Colonic mucosa (tissue), 4 donors: Measurements from ENCODE around the gene AP1S3. TPM values are rescaled to one million over a fixed set of nuclear protein-coding genes. Genes with fewer than 3 reads are reported as not detected.

Experiments
- DNase-seq: peaks from one replicate; pipeline ENCODE4 v3.0.0-alpha.2; 2020
- H3K27ac ChIP-seq: fragments of 200-600 bp; one replicate; pipeline ENCODE4 v1.8.0; 2021
- H3K27me3 ChIP-seq: fragments of 200-600 bp; one replicate; pipeline ENCODE4 v1.8.0; 2021
- H3K36me3 ChIP-seq: fragments of 200-600 bp; one replicate; pipeline ENCODE4 v1.8.0; 2021
- H3K4me1 ChIP-seq: fragments of 200-600 bp; one replicate; pipeline ENCODE4 v1.8.0; 2021; ENCODE audit warnings: mild to moderate bottlenecking
- H3K4me3 ChIP-seq: fragments of 200-600 bp; one replicate; pipeline ENCODE4 v1.8.0; 2021
- H3K9ac ChIP-seq, 2 donors: one replicate each; pipeline ENCODE4 v1.7.0; 2013; ENCODE audit warnings: control low read depth in 2 of 2, low read depth in 2 of 2, low read length in 2 of 2
- H3K9me3 ChIP-seq: fragments of 200-600 bp; one replicate; pipeline ENCODE4 v1.8.0; 2021
- intact Hi-C: fragments of 100-400 bp; cut with DNase I; formaldehyde crosslinking; loops from one replicate; pipeline ENCODE4 v1.14.1; 2022
- total RNA-seq, 2 donors: library from RNA; stranded (reverse); fragmentation: NEBNext Ultra II Directional in 1 of 2; extraction: Animal tissue kit (Norgen Biotek cat#: 25700) in 1 of 2; gene quantifications; one replicate each; pipeline ENCODE4 v1.2.1, GENCODE V29; 2021
- TF ChIP-seq, protein P1 (sequence below): fragments of 200-600 bp; IDR thresholded peaks from one replicate; pipeline ENCODE4 v1.8.0; 2022; ENCODE audit warnings: antibody characterized with exemption, mild to moderate bottlenecking
- donor health status: healthy.
- donor health status: DM: no; HTN: no; CAD: no.
- donor health status: DM: no; HTN: no; CAD: no.

The AP1S3 gene
- total RNA-seq, 2 donors from 2014 or later = 8.8 to 12.0 TPM

DNA sequence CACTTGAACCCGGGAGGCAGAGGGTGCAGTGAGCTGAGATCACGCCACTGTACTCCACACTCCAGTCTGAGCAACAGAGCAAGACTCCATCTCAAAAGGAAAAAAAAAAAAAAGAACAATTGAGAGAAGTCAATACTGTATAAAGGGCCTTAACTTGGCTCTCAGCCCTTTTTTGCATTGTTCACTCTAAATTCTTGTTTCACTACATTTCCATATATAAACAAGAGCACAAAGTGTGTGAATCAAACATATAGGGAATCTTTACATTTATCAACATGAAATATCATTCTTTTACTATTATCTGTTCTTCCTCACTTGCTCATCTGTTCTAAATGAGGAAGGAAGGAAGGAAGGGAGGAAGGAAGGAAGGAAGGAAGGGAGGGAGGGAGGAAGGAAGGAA lies 90.8 kb downstream of the AP1S3 start:
- Histone ChIP-seq H3K4me1 (no peaks in the 10 kb centered on the region), H3K9me3 (no peaks in the 10 kb centered on the region), H3K9ac (no peak overlapping the region), H3K27ac (no peak overlapping the region), H3K36me3 (no peaks in the 10 kb centered on the region), H3K4me3 (no peak overlapping the region), H3K27me3 (no peaks in the 10 kb centered on the region)
- no peak for DNase-seq
- intact Hi-C loops = no loop called here
- TF ChIP-seq, protein P1, sequence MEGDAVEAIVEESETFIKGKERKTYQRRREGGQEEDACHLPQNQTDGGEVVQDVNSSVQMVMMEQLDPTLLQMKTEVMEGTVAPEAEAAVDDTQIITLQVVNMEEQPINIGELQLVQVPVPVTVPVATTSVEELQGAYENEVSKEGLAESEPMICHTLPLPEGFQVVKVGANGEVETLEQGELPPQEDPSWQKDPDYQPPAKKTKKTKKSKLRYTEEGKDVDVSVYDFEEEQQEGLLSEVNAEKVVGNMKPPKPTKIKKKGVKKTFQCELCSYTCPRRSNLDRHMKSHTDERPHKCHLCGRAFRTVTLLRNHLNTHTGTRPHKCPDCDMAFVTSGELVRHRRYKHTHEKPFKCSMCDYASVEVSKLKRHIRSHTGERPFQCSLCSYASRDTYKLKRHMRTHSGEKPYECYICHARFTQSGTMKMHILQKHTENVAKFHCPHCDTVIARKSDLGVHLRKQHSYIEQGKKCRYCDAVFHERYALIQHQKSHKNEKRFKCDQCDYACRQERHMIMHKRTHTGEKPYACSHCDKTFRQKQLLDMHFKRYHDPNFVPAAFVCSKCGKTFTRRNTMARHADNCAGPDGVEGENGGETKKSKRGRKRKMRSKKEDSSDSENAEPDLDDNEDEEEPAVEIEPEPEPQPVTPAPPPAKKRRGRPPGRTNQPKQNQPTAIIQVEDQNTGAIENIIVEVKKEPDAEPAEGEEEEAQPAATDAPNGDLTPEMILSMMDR = no peak

DNA sequence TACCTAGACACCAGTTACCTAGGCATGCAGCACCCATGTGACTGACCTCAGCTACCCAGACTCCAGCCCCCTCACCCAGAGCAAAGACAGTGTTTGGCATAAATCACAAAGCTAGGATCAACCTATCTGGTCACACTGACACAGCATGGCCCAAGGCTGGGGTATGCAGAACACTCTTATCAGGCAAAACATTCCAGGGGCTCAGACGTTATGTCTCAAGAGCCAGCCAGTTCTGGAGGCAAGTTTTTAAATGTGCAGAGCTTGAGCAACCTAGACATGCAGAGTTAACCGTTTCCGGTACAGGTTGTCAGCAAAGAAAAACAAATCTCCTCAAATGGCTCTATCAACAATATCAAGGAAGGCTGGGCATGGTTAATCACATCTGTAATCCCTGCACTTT lies 92.8 kb downstream of the AP1S3 start:
- no peaks in the 10 kb centered on the region for H3K9me3 ChIP-seq
- H3K36me3 ChIP-seq = no peaks in the 10 kb centered on the region
- no peak overlapping the region for H3K9ac ChIP-seq
- intact Hi-C loops = no loop called here
- DNase-seq = no peak
- no peak overlapping the region for H3K4me3 ChIP-seq
- TF ChIP-seq, protein P1 = no peak
- H3K27ac ChIP-seq = no peak overlapping the region
- no peaks in the 10 kb centered on the region for H3K4me1 ChIP-seq
- no peaks in the 10 kb centered on the region for H3K27me3 ChIP-seq

DNA sequence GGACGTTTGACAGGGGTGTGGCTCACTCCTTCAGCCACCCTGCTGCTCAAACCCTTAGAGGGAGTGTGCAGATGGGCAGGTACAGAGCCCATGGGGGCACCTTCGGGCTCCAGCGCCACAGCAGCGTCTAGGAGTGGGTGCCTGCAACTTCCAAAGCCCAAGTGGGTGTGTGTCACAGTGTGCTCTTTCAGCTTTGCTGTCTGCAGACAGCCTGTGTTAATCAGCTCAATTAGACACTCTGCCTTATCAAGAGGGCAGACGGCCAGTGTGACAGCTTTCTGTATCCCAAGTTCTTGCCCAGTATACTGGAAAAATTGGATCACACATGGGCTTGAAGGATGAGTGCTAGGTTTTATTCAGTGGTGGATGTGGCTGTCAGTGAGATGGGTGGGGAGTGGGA lies 96.7 kb downstream of the AP1S3 start:
- no peaks in the 10 kb centered on the region for H3K36me3 ChIP-seq
- no peak for DNase-seq
- H3K9ac ChIP-seq = no peak overlapping the region
- no peaks in the 10 kb centered on the region for H3K9me3 ChIP-seq
- H3K4me1 ChIP-seq = no peaks in the 10 kb centered on the region
- intact Hi-C loops = no loop called here
- TF ChIP-seq, protein P1 = no peak
- H3K4me3 ChIP-seq = no peak overlapping the region
- no peak overlapping the region for H3K27ac ChIP-seq
- no peaks in the 10 kb centered on the region for H3K27me3 ChIP-seq

DNA sequence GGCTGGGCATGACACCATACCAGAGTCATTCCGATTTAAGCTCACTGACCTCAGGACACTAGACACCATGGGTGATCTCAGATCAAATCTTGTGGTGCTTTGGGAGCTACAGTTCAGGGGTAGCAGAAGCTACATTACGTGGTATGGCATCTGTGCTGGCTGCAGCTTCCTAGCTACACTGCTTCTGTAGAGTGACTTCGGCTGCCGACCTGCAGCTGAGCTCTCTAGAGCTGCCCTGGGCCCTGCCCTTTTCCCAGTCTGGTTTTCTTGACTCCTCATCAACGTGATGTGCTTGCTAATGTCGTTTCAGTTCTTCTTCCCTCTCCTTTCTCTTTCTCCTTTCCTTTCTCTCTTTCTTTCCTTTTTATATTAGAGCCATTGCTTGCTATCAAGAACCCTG lies 100.2 kb downstream of the AP1S3 start:
- Histone ChIP-seq H3K27ac (no peak overlapping the region), H3K36me3 (no peaks in the 10 kb centered on the region), H3K9ac (no peak overlapping the region), H3K27me3 (no peaks in the 10 kb centered on the region), H3K4me1 (no peaks in the 10 kb centered on the region), H3K4me3 (no peak overlapping the region), H3K9me3 (no peaks in the 10 kb centered on the region)
- TF ChIP-seq, protein P1 = no peak
- intact Hi-C loops = no loop called here
- no peak for DNase-seq

DNA sequence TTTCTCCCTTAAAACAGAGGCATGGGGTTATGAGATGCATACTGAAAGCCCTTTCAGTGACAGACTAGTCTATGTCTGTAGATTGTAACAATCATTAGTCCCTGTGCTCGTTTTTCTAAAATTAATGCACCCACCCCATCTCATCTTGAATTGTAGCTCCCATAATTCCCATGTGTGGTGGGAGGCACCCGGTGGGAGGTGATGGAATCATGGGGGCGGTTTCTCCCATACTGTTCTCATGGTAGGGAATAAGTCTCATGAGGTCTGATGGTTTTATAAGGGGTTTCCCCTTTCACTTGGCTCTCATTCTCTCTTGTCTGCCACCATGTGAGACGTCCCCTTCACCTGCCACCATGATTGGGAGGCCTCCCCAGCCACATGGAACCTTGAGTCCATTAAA lies 100.9 kb downstream of the AP1S3 start:
- Histone ChIP-seq H3K27ac (no peak overlapping the region), H3K4me3 (no peak overlapping the region), H3K4me1 (no peaks in the 10 kb centered on the region), H3K9me3 (no peaks in the 10 kb centered on the region), H3K9ac (no peak overlapping the region), H3K36me3 (no peaks in the 10 kb centered on the region), H3K27me3 (no peaks in the 10 kb centered on the region)
- no peak for DNase-seq
- intact Hi-C loops = no loop called here
- TF ChIP-seq, protein P1 = no peak
